CD4-positive, alpha-beta T cell treated with Interleukin-21 for 1 hour (primary cell): ENCODE results near the gene CSTF1.

Experiments
- DNase-seq: peaks from one replicate; pipeline ENCODE4 v3.0.0-alpha.2; 2020

Gene CSTF1

DNA sequence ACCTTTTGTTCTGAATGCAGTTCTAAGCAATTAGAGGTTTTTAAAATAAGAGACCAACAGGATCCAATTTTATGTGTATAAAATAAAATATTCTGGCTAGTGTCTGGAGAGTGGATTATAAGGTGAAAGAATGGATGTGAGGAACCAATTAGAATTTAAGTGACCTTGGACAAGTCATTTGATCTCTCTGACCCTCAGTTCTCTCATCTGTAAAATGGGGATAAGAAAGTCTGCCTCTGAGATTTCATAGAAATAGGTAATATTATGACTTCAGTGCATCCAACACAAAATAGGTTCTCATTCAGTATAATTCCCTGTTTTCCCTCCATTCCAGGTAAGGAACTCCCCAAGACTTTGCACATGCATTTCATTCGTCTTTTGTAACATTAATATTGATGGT is 38.5 kb downstream of the CSTF1 start:
- DNase-seq: no peak

DNA sequence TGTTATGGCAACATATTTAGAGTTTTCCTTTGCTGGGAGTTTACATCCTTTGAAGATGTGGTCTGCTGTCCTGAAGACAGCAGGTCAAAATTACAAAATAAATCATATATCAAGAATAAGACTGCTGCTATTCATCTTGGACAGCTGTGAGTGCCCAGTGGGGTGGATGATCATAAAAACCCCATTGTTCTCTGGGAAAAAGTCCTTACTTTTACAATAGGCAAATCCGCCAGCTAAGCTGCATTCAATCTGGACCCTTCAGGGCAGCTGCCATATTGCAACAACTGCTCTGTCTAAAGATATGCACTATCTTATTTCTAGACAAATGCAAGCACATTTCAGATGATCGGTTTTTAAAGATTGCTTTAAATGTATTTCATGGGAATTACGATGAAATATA is 39.0 kb downstream of the CSTF1 start:
- DNase-seq: no peak

DNA sequence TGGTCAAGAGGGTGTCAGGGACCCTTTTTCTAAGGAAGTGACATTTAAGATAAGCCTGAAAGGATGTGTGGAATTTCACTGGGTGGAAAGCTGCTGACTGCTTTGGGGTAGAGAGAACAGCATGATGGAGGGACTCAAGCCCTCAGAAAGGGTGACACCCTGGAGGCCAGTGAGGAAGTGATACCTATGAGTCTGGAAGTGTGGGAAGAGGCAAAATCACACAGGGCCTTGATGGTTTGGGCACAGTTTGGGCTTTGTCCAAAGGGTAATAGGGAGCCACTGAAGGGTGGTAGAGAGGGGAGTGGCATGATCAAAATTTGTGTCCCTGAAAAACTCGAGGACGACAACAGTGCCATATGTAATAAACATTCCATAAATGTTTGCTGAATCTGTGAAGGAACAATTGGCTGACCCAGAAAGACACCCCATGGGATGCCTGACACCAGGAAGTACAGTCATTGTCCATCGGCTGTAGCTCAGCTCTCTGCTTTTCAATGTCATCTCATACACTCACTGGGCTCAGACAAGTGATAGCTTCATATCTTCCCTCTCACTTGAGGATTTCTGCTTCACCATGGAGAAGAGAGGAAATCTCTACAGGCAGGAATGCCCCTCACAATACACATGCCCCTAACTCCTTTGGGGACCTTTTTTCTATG is 40.9 kb downstream of the CSTF1 start:
- no peak for DNase-seq

DNA sequence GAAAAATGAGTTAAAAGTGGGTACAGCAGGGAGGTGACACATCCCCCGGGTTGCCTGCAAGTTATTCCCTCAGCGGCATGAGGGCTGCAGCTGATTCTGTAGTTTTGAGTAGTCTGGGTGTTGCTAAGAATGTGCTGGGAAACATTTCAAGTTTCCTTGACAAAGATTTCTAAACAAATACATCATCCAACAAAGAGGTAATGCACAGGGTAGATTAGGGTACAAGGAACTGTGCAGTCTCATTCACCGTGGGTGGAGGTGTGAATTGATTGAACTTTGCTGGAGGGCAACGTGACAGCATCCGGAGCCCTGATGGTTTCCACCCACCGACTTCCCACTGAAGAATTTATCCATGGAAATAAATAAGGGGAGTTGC is 41.4 kb downstream of the CSTF1 start:
- DNase-seq: peak; percentile 33

DNA sequence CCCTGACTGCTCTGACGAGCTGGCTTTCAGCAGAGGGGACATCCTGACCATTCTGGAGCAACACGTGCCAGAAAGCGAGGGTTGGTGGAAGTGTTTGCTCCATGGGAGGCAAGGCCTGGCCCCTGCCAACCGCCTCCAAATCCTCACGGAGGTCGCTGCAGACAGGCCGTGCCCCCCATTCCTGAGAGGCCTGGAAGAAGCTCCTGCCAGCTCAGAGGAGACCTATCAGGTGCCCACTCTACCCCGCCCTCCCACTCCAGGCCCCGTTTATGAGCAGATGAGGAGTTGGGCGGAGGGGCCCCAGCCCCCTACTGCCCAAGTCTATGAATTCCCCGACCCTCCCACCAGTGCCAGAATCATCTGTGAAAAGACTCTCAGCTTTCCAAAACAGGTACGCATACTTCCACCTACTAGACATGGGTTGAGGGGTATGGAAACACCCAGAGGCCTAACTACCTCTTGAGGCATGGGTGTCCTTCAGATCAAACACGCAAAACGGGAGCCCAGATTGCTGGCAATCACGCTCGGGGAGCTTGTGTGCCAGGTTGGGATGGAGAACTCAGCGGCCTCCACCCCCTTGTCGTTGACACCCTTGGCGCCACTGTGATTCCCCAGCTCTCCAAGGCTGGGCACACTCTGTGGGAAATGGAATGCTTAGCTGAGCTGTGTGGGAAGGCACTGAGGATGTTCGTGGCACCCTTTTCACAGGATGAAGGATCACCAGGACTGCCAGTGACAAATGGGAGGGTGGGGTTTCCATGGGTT is 44.9 kb downstream of the CSTF1 start:
- no peak for DNase-seq

DNA sequence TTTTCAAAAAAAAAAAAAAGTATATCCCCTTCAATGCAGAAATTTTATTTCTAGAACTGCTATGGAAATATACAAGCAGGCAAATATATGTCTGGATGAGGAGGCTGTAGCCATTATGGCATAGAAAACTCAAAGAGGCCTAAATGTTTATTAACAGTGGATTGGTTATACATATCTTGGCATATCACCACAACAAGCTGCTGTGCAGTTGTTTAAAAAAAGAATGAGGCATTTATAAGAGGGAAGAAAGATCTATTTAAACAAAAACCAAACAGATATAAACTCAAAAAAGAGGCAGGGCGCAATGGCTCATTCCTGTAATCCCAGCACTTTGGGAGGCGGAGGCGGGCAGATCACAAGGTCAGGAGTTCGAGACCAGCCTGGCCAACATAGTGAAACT is 45.8 kb downstream of the CSTF1 start:
- DNase-seq: no peak

DNA sequence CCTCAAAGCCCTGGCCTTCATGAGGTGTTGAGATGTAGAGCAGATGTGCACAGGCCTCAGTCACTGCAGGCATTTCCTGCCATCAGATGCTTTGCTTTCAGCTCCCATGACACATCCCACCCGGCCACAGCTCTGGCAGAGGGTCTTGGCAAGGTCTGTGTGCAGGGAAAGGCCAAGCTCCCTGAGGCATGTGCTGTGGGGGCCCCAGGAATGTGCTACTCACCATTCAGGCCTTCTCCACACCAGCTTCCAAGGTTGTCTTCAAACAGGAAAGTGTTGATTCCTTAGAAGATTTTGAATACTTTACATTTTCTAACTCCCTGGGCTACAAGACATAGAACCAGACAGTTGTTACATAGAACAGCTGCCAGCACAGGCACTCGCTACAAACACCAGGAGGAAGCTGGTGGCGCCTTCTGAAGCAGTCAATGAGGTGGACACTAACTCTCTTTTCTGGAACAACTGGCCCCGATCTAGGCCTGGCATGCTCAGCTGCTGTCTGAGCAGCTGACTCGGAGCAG is 47.4 kb downstream of the CSTF1 start:
- DNase-seq: no peak

DNA sequence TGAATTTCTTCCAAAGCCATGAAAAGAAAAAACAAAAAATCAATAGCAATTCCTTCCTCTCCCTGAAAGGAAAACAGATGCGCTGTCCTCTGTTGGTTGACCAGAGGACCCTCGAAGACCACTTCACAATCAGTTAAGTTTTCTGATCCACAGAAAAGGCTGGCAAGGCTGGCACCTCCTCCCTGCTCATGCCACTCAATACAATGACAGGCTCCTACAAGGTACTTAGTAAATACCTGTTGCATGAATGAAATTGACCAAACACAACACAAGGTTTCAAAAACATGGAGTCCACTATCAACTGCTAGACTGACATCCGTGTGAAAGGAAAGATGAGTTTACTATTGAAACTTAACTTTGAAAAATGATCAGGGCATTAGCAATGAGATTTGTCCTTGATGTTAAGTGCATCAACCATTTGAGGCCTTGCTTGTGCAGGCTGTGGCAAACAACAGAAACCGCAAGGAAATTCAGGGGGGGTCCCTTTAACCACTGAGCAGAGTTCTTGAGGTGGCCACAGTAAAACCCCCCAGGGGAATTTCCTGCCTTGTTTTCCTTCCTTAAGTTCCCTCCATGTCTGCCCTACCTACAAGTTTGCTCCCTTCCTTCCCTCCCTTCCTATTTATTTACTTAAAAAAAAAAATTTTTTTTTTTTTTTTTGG is 48.0 kb downstream of the CSTF1 start:
- DNase-seq: peak; percentile 73

DNA sequence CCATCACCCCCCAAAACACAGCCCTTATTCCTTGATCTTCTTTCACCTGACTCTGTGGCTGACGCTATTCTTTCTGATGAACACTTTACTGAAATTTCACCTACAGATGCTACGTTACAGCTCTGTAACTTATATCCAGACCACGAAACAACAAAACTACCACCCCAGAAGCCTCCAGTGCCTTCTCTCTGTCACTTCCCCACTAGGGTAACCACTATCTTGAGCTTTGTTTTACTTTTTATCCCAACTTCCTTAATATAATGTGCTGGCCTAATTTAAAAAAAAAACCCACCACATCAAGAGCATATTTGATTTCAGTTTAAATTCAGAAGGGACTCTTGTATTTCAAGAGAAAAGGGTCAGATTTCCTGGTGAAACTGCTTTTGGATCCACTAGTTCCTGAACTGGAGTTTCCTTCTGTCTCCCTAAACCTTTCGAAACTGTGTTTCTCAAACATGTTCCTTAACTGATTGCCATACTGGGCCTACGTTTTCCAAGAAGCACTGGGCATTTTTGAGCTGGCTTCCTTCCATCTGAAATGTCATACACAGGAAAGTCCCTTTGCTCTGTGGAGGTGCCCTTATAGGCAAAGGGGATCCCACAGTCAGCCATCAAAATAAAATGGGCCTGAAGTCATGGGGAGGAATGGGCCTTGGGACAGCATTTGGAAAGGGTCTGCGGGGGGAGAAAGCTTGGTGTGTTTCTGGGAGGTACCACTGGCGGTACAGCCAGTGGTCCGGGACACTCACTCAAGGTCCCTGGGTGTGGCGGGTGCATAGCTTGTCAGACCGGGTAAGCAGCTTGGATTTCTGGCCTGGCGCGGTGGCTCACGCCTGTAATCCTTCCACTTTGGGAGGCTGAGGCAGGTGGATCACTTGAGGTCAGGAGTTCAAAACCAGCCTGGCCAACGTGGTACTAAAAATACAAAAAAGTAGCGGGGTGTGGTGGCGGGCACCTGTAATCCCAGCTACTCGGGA is 50.2 kb downstream of the CSTF1 start:
- DNase-seq: no peak

DNA sequence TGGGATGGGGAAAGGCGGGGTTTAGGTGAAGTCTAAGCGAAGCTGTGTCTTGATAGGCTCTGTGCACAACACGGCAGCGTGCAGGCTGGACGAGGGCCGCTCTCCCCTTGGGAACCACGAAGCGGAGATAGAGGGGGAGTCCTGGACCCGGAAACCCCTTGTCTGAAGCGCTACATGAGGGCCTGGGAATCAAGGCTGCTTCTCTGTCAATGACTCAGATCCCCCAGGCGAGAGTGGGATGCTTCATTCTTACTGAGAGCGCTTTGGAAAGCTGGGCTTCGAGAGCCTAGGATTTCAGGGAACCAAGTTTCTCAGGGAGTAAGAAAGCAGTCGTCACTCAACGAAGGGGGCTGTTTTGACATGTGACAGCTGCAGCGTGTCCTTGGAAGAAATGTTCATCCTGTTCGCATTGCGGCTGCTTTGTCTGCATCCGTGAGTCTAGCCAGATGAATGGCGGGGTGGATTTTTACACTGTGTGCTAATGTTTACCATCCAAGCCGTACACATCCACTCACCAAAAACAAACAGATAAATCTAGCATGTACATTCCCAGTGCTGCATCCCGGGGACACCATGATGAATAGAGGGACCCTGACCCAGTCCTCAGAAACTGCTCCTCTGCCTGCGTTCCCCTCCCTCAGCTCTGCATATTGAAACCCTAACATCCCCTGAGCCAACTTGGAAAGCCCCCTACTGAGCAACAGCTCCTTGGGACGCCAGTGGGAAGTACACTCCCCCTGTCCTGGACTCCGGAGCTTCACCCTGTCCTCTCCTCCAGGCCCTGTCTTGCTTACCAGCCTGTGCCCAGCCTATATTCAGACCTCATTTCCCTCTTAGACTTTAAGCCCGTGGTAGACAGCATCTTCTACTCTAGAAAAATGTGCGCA is 51.5 kb downstream of the CSTF1 start:
- no peak for DNase-seq

DNA sequence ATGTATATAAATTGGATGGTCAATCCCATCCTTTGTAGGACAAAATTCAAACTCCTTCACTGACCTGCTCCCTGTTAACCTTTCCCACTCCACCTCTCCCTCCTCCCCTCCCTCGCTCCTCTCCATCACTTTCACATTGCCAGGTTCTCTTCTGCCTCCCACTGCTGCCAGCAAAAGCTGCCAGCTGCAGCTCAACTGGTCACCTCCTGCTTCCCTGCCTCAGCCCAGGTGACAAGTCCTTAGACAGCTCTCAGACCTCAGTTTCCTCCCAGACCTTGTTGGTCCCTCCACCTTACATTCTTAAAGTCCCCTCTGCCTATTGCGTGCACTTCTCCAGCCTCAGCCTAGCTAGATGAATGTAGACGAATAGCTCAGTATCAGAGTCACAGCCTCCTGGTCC is 52.7 kb downstream of the CSTF1 start:
- no peak for DNase-seq

DNA sequence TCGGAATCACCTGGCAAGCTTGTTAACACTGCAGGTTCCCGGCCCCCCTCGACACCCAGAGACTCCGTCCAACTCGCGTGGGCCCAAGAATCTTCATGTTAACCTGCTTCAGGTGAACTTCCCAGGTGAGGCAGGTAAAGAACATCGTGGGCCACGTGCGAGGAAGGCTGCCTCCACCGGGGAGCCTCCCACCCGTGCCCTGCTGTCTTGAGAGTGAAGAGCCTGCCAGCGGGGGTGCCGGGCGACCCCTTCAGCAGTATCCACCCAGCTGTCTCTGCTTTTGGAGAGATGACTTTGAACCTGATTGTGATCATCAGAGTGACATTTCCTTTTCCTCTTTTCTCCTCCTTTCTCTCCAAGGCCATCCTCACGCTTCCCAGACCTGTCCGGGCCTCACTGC is 53.1 kb downstream of the CSTF1 start:
- DNase-seq: no peak

DNA sequence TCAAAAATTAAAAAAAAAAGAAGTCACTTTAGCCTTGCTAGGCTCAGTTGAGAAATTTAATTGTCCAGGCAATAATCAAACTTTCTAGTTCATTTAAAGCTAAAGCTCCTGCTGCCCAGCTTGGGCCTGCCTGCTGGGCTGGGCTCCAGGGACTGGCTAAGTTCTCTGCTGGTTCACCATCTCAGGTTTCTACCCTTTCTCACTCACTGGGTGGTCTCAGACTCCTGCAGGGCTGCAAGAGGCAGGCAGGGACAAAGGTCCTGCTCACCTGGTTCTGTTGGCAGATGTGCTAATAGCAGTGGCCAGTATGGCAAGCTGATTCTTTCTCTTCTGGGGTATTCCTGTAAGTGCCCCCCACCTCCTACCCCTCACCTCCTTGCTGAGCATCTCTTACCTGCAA is 54.8 kb downstream of the CSTF1 start:
- no peak for DNase-seq

DNA sequence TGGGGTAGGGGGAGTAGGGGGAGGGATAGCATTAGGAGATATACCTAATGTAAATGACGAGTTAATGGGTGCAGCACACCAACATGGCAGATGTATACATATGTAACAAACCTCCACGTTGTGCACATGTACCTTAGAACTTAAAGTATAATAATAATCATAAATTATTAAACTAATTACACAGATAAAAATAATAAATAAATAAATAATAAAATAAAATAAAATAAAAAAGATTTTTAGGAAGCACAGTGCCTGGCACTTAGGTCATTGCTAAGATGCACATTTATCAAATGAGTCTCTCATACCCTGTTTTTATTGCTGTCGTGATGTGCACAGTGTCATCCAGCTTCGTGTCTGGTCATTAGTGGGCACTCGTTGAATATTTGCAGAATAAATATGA is 57.0 kb downstream of the CSTF1 start:
- DNase-seq: no peak

DNA sequence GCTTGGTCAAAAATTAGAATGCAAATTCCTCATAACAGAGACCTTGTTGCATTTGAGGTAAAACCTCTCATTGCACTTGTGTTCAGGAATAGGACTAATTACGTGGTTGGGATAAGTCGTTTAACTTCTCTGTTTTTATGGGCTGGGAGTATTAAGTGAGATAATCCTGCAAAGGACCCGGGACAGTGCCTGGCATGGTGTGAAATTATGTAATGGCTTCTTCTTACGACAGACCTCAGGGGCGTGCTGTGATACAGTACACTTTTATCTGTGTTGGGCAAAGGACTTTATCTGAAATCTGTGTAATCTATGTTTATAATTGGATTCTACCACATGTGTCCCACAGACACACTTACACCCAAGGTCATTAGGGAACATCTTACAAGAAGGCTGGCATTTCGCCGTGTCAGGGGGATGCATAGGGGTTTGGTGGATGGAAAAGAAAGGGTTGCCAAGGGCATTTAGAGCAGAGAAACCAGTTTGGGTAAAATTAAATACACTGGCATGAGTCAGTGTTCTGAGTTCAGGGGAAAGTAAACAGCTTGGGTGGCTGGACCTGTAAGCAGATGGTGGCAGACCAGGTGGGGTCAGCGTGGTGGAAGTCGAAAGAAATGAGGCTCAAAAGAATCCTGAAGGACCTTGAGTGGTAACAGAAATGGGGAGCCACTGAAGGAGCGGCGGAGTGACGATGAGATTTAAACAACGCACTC is 58.8 kb downstream of the CSTF1 start:
- no peak for DNase-seq

DNA sequence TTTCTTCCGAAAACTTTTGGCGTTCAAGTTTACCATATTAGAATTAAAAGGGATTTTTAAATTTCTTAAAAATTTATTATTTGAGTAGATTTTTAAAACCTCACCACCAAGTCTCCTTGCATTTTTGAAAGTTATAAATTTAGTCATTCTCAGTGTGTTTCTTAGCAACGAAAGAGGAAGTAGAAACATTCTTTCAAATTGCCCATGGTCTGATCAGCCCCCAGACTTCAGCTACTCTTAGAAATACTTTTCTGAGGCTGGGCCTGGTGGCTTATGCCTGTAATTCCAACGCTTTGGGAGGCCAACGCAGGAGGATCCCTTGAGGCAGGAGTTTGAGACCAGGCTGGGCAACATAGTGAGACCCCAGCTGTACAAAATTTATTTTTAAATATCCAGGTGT is 60.9 kb downstream of the CSTF1 start:
- DNase-seq: no peak

DNA sequence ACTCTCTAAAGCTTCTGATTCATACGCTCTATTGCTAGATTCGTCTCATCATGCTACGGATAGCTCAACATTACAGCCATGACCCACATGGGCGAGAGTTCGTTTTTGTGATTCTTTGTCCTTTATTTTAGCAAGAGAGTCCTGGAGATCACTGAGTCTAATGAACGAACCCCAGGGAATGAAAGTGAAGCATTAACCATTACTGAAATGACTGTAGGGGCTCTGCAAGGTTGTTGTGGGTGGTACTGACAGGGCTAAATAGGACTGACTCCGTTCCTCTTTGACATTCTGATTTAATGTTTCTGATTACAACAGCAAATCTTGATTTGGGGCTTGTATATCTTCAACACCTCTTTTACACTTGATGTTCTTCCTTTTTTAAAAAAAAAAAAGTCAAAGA is 62.3 kb downstream of the CSTF1 start:
- no peak for DNase-seq
